GM08714 (cell line): Measurements from ENCODE around the gene KIAA0232.

Experiments used
- H3K4me3 ChIP-seq: fragments of 200-500 bp; sonication (Bioruptor generic); 2 replicates; pipeline ENCODE4 v1.5.1; 2014; ENCODE audit warnings: mild to moderate bottlenecking, low read length, inconsistent platforms
- ZNF274 ChIP-seq: IDR thresholded peaks from 2 replicates; pipeline ENCODE4 v1.6.1; 2012; ENCODE audit warnings: mild to moderate bottlenecking, low read depth, low read length

The KIAA0232 gene

GRCh38 chr4:6929339-6929811 is 146.8 kb downstream of the KIAA0232 start:
- H3K4me3 ChIP-seq: no peak overlapping the region
- no peak for TF ChIP-seq ZNF274

- TF ChIP-seq ZNF274: no peak
- no peak overlapping the region for H3K4me3 ChIP-seq
These were observed 147.4 kb downstream of the KIAA0232 start for GRCh38 chr4:6929812-6930464.

- no peak overlapping the region for H3K4me3 ChIP-seq
- TF ChIP-seq ZNF274: no peak
These were observed 149.9 kb downstream of the KIAA0232 start for GRCh38 chr4:6932475-6932874.

- no peak for TF ChIP-seq ZNF274
- no peak overlapping the region for H3K4me3 ChIP-seq
These were observed 150.4 kb downstream of the KIAA0232 start for GRCh38 chr4:6932918-6933317.
